Stimulated activated CD8-positive, alpha-beta memory T cell treated with anti-CD3 and anti-CD28 coated beads, Interleukin-7, amount 100 ng/mL, for 24 hours (primary cell): ENCODE results near the gene GLS.
"Not testable (repeated sequence)": the region's sequence is repeated elsewhere in the genome, so short reads cannot be mapped to it uniquely, and the experiment has no call there.

Source experiments
- DNase-seq: peaks from one replicate; pipeline ENCODE4 v3.0.0-alpha.2; 2020; ENCODE audit warnings: low read depth

The GLS gene

DNA sequence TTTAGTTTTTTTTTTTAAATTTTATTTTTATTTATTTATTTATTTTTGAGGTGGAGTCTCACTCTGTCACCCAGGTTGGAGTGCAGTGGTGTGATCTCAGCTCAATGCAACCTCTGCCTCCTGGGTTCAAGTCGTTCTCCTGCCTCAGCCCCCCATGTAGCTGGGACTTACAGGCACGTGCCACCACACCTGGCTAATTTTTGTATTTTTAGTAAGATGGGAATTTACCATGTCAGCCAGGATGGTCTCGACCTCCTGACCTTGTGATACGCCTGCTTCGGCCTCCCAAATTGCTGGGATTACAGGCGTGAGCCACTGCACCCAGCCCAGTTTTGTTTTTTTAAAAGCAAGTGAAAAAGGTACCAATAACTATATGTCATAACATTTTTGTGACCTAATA, 5.2 kb downstream of the GLS start:
- DNase-seq = not testable (repeated sequence)

DNA sequence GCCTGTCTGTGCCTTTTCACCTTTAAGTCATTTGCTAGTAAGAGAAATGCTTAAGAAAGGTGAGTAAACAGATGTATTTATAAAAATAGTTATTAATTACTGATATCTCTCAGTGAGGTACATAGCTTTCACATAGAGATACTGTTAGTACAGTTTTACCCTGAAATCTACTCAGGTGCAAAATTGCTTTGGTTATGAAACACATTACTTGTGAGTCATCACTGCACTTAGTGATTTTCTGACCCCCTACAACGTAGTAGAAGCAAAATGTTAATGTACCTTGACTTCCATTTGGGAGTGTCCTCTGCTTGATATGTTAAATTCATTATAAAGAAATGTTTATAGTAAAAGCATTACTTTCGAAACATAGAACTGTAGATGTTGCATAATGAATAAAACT, 6.5 kb downstream of the GLS start:
- no peak for DNase-seq

DNA sequence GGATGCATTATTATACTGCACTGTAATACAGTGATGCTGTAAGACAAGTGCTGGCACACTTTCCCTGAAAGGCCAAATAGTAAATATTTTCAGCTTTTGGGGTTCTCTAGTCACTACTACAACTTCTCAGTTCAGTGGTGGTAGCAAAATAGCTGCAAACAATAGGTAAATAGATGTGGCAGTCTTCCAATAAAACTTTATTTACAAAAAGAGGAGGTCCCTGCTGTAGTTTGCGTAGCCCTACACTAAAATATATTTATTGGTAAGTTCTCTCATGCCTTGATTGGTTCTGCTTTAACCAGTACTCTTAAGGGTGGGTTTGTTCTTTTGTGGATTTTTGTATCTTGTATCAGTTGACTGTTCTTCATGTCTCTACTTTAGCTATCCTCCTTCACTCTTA, 7.8 kb downstream of the GLS start:
- DNase-seq = no peak

DNA sequence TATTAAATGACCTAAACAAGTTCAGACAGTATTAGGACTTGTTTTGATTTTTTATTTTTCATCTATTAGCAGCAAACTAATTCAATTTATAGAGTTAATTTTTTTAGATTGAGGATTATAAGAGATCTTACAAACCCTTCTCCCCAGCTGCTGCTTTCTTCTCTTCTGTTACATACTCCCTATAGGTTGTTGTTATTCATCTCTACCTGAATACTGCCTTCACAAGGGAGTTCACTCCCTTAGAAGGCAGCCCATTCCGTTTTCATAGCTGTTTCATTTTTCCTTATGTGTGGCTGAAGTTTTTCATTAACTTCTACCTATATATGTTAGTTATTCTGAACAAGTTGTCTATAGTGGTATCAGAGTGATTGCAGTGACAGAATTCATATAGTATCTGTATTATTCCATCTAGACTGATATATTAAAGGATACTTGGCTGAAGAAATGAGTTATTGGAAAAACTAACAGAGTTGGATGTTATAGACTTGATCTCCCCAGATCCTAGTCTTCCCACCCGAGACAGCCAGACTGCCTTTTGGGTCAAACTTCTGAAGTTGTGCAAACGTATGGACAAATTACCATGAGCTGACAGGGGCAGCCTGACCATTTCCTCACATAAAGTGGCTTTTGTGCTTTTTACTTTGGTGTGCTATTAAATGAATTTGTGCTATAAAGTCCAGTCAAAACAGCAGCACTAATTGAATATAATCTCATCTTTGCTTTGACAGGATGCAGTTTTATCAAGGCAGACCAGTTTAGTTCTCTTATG, 8.7 kb downstream of the GLS start:
- no peak for DNase-seq

DNA sequence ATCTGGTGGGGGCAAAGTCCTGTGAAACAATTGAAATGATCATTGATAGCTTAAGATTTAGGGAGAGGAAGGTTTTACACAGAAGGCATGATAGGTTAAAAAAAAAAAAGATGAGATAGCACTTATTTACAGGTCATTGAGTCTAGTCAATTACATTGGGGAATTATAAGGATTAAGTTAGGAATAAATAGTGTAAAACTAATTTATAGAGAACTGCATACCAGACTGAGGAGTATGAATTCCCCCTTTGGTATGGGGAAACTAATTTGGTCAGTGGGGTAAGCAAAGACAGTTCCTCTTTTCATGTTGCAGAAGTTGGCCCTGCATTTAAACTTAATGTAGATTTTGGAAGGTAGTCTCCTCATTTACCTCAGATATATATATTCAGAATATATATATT, 10.8 kb downstream of the GLS start:
- DNase-seq = no peak

- DNase-seq = no peak
These were observed 11.3 kb downstream of the GLS start for GRCh38 chr2:190891889-190892288.

- DNase-seq = no peak
These were observed 12.5 kb downstream of the GLS start for GRCh38 chr2:190893157-190893556.

- no peak for DNase-seq
These were observed 15.9 kb downstream of the GLS start for GRCh38 chr2:190896477-190896876.

DNA sequence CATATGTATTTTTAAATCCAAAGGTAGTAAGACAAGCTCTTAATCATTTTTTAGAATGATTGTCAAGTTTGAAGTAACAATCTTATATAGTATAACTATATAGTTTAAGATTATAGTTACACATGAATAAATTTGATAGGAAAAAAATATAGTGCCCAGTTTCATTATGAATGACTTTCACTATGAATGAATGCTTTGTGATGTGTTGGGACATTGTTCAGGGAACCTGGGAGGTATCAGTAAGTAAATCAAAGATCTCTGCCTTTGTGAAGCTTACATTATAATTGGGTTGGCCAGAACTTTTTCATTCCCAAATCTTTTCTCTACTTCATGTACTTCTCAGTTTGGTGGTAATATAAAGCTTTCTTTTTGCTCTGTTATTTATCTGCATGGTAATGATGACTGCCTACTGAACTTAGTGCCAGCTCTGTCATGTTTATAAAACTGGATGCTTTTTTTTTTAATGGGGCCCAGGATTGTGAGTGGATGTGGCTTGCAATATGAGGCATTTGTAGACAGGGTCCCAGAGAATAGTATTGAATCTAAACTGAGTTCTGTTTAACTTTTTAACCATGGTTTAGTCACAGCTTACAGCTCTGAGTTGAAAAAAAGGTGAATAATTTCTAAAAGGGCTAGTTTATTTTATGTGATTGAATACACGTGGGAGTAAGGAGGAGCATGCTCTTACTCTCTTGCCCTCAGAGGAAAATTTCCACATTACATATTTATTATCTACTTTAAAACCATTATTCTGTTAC, 23.3 kb downstream of the GLS start:
- DNase-seq = no peak

DNA sequence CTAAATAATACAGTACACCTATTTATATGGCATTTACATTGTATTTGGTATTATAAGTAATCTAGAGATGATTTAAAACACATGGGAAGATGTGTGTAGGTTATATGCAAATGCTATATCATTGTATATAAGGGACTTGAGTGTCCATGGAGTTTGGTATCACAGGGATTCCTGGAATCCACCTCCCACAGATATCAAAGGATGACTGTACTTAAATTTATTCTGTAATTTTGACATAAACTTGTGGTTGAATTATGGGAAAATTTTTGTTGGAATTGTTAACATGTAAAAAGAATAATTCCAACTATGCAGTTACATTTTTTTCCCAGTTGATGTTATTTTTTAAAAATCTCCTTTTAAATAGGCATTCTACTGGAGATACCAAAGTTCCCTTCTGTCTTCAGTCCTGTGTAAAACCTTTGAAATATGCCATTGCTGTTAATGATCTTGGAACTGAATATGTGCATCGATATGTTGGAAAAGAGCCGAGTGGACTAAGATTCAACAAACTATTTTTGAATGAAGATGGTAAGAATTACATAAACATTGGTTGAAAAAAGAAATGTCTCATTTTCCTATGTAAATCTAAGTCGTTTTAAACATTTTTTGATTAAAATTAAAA, 24.1 kb downstream of the GLS start:
- no peak for DNase-seq

GRCh38 chr2:190908532-190908931, 27.9 kb downstream of the GLS start:
- DNase-seq = no peak

GRCh38 chr2:190909680-190910079, 29.1 kb downstream of the GLS start:
- no peak for DNase-seq

- no peak for DNase-seq
These were observed 29.9 kb downstream of the GLS start for GRCh38 chr2:190910341-190911136.

GRCh38 chr2:190911813-190912212, 31.2 kb downstream of the GLS start:
- no peak for DNase-seq

DNA sequence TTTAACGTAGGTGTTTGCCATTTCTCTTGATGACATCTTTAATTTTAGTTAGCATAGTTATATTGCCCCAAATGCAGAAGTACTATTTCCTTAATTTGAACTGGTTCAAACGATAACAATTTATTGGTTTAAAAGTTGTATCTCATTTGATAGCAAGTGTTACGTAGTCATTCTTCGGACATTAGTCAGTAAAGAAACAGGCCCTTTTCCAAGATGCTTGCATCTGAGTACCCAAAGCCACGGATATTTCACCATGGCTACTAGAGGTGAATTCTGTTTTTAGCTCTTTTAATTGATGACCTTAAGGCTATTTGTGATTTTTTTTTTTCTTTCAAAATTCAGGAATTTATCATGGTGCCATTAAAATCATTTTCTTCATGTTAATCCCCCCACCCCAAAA, 32.1 kb downstream of the GLS start:
- no peak for DNase-seq

GRCh38 chr2:190913725-190914124, 33.1 kb downstream of the GLS start:
- DNase-seq = no peak

GRCh38 chr2:190916829-190917228, 36.2 kb downstream of the GLS start:
- no peak for DNase-seq

DNA sequence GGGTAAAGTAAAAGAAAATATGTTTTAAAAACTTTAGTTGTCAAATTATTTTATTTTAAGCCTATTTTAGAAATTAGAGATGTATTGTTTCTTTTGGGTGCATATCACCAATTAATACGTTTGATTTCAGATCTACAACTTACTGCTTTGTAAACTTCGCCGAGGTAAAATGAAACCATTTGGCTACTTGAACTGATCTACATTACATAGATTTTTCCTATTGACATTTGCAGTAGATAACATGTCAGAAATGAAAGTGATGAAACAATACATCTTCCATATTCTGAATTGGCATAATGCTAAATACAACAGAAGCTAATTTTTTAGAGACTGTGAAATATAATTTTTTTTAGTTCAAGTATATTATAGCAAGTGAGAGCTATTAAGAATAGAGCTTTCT, 39.5 kb downstream of the GLS start:
- DNase-seq = no peak

DNA sequence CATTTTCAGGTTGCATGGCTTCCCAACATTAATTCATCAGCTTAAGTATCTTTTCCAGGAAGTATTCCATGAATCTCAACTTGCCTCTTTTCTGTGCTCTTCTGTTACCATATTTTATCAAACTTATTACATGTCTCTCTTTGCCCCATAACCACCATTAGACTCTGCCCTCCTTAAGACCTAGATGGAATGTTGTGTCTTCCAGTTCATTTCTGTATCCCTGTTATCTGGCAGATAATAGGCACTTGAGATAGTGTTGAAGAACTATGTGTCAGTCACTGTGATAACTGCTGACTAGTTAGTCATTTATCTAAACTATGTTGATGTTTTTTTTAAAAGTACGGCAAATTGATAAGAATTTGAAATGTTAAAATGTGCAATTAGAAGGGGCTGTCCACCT, 41.8 kb downstream of the GLS start:
- DNase-seq = no peak

DNA sequence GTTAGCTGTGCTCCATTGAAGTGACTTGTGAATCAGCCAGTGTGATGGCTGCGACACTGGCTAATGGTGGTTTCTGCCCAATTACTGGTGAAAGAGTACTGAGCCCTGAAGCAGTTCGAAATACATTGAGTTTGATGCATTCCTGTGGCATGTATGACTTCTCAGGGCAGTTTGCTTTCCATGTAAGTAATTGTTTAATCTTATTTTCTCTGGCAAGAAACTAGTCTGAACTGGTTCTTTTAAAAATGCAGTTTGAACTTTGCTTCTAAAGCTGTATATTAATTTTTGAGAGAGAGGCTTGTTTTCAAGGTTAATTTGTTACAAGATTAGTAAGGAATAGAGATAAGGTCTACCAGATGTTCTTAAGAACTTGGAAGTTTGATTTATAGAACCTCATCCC, 46.7 kb downstream of the GLS start:
- no peak for DNase-seq

- no peak for DNase-seq
These were observed 49.3 kb downstream of the GLS start for GRCh38 chr2:190929919-190930318.

DNA sequence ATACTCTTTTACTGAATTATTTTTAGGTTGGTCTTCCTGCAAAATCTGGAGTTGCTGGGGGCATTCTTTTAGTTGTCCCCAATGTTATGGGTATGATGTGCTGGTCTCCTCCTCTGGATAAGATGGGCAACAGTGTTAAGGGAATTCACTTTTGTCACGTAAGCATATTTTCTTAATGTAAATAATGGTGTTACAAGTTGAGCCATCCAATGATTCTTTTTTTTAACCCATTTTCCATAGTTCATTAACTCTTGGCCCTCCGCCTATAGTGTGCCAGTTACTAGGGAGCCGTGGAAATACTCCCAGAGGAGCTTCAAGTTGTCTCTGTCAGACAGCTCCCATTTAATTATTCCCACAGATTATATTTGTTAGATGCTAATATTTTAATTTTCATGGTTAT, 49.8 kb downstream of the GLS start:
- DNase-seq = no peak
